ENCODE measurements around the gene ARRDC1. TPM values are rescaled to one million over a fixed set of nuclear protein-coding genes. Genes with fewer than 3 reads are reported as not detected.

ARRDC1 gene
- total and polyA plus RNA-seq, 8 donors: 31.8 to 185 (median 131) TPM

DNA sequence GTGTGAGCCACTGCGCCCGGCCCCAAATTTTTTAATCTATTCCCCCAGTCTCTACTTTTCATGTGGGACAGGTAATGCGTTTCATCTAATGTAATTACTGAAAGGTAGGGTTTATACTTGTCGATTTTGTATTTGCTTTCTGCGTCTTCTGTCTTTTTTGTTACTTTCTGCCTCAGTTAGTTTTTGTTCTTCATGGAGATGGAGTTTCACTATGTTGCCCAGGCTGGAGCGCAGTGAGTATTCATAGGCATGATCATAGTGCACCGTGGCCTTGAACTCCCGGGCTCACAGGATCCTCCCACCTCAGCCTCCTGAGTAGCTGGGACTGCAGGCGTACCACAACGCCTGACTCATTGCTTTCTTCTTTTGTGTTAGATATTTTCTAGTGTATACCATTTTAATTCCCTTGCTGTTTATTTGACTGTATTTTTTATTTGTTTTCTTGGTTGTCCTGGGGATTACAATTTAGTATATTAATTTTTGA is 36.7 kb downstream of the ARRDC1 start:
- H3K4me3 ChIP-seq: no peak overlapping the region
- H3K27ac ChIP-seq: no peak overlapping the region
- WGBS, 5 donors: 94 to 98% (median 96%) methylated on average over 10 of the region's 10 CpGs
- peaks cover 0 to 58% (median 25%) of the 10 kb centered on the region in 4 donors for H3K4me1 ChIP-seq
- peaks cover 5 to 44% (median 29%) of the 10 kb centered on the region in 4 donors for H3K36me3 ChIP-seq
- TF ChIP-seq POLR2AphosphoS5 (IDR thresholded peaks at IDR 0.05) (no peak), POLR2A (IDR thresholded peaks at IDR 0.05) (no peak), EP300 (IDR thresholded peaks at IDR 0.05) (no peak)
- TF ChIP-seq, protein P1, sequence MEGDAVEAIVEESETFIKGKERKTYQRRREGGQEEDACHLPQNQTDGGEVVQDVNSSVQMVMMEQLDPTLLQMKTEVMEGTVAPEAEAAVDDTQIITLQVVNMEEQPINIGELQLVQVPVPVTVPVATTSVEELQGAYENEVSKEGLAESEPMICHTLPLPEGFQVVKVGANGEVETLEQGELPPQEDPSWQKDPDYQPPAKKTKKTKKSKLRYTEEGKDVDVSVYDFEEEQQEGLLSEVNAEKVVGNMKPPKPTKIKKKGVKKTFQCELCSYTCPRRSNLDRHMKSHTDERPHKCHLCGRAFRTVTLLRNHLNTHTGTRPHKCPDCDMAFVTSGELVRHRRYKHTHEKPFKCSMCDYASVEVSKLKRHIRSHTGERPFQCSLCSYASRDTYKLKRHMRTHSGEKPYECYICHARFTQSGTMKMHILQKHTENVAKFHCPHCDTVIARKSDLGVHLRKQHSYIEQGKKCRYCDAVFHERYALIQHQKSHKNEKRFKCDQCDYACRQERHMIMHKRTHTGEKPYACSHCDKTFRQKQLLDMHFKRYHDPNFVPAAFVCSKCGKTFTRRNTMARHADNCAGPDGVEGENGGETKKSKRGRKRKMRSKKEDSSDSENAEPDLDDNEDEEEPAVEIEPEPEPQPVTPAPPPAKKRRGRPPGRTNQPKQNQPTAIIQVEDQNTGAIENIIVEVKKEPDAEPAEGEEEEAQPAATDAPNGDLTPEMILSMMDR (IDR thresholded peaks at IDR 0.05): no peak
- intact Hi-C loops (cut with DNase I; ENCODE audit: low total_unique reads): no loop called here
- H3K9me3 ChIP-seq: no peaks in the 10 kb centered on the region
- DNase-seq: no peak
- no peaks in the 10 kb centered on the region for H3K27me3 ChIP-seq

DNA sequence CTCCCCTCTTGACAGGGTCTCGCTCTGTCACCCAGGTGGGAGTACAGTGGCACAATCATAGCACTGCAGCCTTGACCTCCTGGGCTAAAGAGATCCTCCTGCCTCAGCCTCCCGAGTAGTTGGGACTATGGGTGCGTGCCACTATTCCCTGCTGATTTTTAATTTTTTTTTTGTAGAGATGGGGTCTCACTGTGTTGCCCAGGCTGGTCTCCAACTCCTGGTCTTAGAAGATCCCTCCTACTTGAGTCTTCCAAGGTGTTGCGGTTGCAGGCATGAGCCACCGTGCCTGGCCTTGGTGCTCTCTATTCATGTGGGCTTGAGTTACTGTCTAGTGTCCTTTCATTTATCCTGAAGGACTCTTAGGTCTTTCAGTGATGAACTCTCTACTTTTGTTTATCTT is 37.4 kb downstream of the ARRDC1 start:
- no peak for DNase-seq
- no peaks in the 10 kb centered on the region for H3K9me3 ChIP-seq
- TF ChIP-seq EP300 (IDR thresholded peaks at IDR 0.05) (no peak), POLR2A (IDR thresholded peaks at IDR 0.05) (no peak), POLR2AphosphoS5 (IDR thresholded peaks at IDR 0.05) (no peak)
- TF ChIP-seq, protein P1 (IDR thresholded peaks at IDR 0.05): no peak
- H3K27me3 ChIP-seq: no peaks in the 10 kb centered on the region
- H3K36me3 ChIP-seq: peaks cover 5 to 45% (median 31%) of the 10 kb centered on the region in 4 donors
- peaks cover 0 to 54% (median 26%) of the 10 kb centered on the region in 4 donors for H3K4me1 ChIP-seq
- intact Hi-C loops (cut with DNase I; ENCODE audit: low total_unique reads): no loop called here
- WGBS, 5 donors: 94 to 99% (median 98%) methylated on average over 5 of the region's 5 CpGs
- no peak overlapping the region for H3K4me3 ChIP-seq
- no peak overlapping the region for H3K27ac ChIP-seq

DNA sequence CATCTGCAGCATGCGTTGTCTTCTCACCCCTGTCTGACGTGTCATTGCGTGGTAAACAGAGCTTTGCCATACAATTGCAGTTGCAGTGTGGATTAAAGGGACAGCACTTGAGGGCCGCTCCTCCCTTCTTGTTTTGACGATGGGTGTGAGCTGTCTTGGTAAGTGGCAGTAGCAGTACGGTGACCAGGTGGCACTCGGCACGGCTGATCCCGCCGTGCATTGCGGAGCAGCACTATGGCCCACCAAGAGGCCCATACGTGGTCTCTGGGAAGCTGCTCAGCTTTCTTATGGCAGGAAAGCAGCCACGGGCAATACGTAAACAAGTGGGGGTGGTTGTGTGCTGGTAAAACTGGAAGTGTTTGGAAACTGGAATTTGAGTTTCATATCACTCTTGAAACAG is 38.4 kb downstream of the ARRDC1 start:
- intact Hi-C loops (cut with DNase I; ENCODE audit: low total_unique reads): no loop called here
- Histone ChIP-seq H3K27me3 (no peaks in the 10 kb centered on the region), H3K4me1 (peaks cover 0 to 45% (median 22%) of the 10 kb centered on the region in 4 donors), H3K27ac (no peak overlapping the region), H3K4me3 (no peak overlapping the region), H3K9me3 (no peaks in the 10 kb centered on the region), H3K36me3 (peaks cover 5 to 45% (median 31%) of the 10 kb centered on the region in 4 donors)
- WGBS, 5 donors: 87 to 92% (median 90%) methylated on average over 14 of the region's 14 CpGs
- TF ChIP-seq POLR2AphosphoS5 (IDR thresholded peaks at IDR 0.05) (no peak), POLR2A (IDR thresholded peaks at IDR 0.05) (no peak), EP300 (IDR thresholded peaks at IDR 0.05) (no peak)
- TF ChIP-seq, protein P1 (IDR thresholded peaks at IDR 0.05): no peak
- DNase-seq: no peak

DNA sequence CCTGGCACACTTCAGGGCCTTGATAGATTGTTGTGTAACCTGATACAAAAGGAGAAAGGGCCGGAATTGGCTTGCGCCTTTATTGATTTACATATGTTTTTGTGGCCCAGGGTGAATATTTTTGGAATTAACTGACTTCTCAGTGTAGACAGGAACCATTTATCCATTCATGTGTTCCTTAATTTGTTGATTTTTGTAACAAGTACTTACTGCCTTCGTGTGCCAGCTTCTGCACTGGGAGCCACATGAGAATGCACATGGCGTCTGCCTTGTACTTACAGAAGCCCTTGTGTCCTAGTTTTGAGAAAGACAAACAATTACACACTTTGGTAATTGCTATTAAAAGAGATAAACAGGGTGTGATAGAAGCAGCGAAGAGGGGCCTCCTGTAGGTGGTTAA is 39.7 kb downstream of the ARRDC1 start:
- WGBS, 5 donors: 81 to 90% (median 88%) methylated on average over 5 of the region's 5 CpGs
- no peak overlapping the region for H3K4me3 ChIP-seq
- no peak for DNase-seq
- intact Hi-C loops (cut with DNase I; ENCODE audit: low total_unique reads): no loop called here
- H3K36me3 ChIP-seq: peaks cover 5 to 45% (median 31%) of the 10 kb centered on the region in 4 donors
- H3K27ac ChIP-seq: no peak overlapping the region
- no peaks in the 10 kb centered on the region for H3K27me3 ChIP-seq
- H3K9me3 ChIP-seq: no peaks in the 10 kb centered on the region
- H3K4me1 ChIP-seq: peaks cover 0 to 32% (median 15%) of the 10 kb centered on the region in 4 donors
- TF ChIP-seq POLR2AphosphoS5 (IDR thresholded peaks at IDR 0.05) (no peak), POLR2A (IDR thresholded peaks at IDR 0.05) (no peak), EP300 (IDR thresholded peaks at IDR 0.05) (no peak)
- TF ChIP-seq, protein P1 (IDR thresholded peaks at IDR 0.05): no peak
